HG02763 (cell line): ENCODE results near the gene FAM186B.
"Not testable (repeated sequence)": the region's sequence is repeated elsewhere in the genome, so short reads cannot be mapped to it uniquely, and the experiment has no call there.

Source experiments
- ATAC-seq: cut with Tn5 transposase; IDR thresholded peaks from one replicate; pipeline ENCODE4 v1.9.1; 2021; ENCODE audit warnings: mild to moderate bottlenecking, moderate library complexity; ENCODE audit not compliant: unreplicated experiment

The FAM186B gene

GRCh38 chr12:49605539-49605938 is at the start of gene FAM186B:
TSS of gene FAM186B (minus strand) at chr12:49605639. CDS start at chr12:49605477, 162 bp downstream.
- ATAC-seq = not testable (repeated sequence)

GRCh38 chr12:49654715-49655114 is 49.3 kb upstream of the FAM186B start:
- ATAC-seq = no peak

GRCh38 chr12:49652921-49653520 is 47.6 kb upstream of the FAM186B start:
- no peak for ATAC-seq

DNA sequence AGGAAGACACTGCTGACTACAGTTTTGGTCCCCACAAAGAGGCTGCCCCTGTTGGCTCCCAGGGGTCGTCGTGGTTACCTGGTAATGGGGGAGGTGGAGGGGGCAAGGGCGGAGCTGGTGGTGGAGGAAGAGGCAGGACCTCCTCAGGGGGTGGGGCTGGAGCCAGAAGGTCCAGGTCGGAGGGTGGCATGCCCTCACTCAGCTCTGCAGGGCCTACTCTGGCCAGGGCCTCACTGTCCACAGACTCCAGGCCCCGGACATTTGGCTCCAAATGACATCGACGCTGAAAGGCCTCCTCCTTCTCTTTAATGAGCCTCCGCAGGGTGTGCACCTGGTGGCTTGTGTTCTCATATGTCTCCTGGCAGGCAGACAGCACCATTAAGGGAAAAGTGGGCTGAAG is 46.4 kb upstream of the FAM186B start:
- no peak for ATAC-seq

- no peak for ATAC-seq
Measured at GRCh38 chr12:49649892-49650291, 44.5 kb upstream of the FAM186B start.

DNA sequence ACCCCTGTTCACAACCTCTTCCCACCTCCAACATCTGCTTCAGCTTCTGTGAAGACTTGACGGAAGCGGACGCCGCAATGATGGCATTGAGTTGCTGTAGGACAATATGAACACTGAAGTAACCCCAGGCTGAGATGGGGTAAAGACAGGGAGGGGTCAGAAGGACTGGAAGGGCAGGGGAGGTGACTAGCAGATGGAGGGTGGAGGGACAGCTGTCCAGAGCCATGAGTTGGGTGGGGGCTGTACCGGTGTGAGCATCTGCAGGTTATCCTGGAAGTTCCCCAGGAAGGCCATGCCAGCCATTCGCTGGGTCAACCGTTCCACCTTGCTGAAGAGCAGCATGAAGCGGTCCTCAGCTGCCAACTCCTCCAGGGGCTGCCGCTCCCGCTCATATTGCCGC is 44.0 kb upstream of the FAM186B start:
- ATAC-seq = no peak

DNA sequence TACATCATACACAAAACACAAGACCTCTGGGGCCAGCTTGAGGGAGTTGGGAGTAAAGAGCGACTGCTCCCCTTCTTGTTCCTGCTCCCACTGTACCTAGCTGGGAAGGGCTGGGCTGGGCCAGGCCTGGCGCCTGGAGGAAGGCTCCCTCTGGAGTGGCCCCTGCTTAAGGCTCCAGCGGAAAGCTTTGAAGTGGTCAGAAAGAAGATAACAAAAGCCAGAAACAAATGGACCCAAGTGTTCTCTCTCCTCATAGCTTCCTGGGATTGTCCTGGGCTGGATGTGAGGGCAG is 43.2 kb upstream of the FAM186B start:
- no peak for ATAC-seq

- ATAC-seq = no peak
Measured at GRCh38 chr12:49647827-49648711, 42.6 kb upstream of the FAM186B start.

DNA sequence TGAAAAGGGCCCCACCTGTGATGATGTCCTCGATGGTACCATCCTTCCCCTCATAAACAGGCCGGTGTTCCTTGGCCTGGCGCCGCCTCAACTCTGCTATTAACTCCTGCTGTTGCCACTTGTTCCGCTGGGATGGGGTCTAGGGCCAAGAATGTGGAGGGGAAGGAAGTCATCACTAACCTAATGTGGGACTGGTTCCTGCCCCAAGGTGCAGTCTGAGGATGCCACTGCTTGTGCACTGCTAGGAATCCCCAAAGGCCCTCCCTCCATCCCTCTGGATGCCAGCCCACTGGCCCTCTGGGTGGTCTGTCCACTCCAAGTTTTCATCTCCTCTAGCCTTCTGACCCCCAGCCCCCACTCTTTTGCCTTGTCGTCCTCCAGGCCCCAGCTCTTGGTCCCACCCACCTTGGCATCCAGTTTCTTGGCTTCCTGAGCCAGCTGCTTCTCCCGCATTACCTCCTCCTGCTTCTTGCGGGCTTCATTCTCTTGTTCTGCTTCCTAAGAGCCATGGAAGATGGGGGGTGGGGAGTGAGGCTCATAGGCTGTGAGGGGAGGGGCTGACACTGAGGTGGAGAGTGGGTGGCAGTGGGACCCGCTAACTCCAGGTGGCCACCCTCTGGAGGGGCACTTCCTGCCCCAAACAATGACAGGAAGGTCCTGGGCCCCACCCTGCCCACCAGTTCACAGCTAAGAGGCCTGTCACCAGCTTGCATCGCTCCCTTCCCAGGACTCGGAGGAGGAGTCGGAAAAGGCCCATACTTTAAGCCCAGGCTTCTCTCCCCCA is 41.6 kb upstream of the FAM186B start:
- no peak for ATAC-seq

DNA sequence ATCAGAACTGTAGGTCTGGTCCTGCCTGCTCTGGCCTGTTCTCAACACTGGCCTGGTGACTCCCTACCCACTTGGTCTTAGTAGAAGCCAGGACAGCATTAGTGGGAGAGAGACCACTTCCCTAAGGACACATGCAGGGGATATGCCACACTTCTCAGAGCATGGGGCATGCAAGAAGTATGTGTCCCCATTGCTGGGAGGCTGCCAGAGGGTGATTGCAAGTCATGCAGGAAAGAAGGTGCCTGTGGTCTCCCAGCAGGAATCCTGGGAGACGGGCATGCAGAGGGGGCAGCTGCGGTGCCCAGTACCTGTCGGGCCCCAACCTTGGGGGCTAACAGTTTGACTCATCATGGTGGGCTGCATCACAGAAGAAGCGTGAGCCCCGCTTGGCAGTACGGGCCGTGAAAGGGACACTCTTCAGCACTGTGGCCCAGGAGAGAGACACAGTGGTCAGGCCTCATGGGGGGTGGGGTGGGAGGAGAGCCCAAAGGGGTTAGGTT is 40.9 kb upstream of the FAM186B start:
- ATAC-seq = no peak

DNA sequence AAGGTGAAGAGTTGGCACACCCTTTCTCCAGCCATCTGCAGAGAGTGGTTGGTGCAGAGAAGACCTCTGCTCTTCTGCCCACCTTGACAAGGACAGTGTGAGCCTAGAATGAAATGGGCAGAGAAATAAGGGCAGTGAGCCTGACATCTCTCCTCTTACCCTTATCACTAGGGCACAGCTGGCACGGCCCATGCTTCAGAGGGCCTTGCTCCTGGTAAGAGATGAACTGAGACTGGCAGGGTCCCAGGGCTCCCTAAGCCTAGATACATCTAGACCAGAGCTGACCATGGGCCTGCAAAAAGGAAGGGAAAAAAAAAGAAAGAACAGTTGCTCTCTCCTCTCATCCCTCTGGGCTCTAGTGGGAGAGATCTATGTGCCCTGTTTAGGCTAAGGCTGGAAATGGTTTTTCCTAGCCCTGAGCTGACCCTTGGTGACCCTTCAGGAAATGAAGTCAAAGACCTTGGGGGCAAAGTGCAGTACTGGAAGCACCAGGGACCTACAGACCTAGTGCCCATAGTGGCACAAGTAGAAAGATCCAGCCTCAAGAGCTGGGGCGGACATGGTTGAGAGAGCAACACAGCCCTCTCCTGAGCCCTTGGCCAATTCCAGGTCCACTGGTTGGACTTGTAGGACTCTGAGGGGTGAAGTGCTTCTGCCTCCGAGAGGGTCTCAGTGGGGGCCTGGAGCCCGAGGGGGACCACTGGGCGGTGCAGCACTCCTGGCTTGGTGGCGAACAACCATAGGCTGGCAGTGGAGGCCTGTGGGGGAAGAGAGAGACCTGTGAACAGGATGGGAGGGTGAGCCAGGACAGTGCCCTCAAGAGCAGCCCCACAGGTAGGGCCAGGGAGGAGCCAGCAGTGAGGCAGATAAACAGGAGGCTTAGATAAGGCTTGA is 40.0 kb upstream of the FAM186B start:
- no peak for ATAC-seq

GRCh38 chr12:49644620-49644994 is 39.2 kb upstream of the FAM186B start:
- no peak for ATAC-seq

GRCh38 chr12:49643961-49644619 is 38.7 kb upstream of the FAM186B start:
- ATAC-seq = no peak

- ATAC-seq = no peak
Measured at GRCh38 chr12:49643135-49643534, 37.7 kb upstream of the FAM186B start.

DNA sequence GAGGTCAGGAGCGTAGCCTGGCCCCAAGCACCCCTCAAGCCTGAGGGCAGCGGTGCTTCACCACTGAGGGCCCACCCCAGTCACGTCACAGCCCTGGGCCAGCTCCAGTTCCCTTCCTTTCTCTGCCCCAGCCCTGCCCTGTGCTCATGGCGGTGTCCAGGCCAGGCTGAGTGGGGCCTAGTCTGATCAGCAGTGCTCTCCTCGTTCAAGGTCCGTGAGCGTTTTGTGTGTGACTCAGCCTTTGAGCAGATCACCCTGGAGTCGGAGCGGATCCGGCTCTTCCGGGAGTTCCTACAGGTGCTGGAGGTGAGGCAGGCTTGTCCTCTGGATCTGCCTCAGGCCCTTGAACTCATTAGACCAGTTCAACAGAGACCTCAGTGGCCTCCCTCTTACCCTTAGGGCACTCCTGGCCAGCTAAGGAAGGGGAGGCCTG is 36.9 kb upstream of the FAM186B start:
- no peak for ATAC-seq

DNA sequence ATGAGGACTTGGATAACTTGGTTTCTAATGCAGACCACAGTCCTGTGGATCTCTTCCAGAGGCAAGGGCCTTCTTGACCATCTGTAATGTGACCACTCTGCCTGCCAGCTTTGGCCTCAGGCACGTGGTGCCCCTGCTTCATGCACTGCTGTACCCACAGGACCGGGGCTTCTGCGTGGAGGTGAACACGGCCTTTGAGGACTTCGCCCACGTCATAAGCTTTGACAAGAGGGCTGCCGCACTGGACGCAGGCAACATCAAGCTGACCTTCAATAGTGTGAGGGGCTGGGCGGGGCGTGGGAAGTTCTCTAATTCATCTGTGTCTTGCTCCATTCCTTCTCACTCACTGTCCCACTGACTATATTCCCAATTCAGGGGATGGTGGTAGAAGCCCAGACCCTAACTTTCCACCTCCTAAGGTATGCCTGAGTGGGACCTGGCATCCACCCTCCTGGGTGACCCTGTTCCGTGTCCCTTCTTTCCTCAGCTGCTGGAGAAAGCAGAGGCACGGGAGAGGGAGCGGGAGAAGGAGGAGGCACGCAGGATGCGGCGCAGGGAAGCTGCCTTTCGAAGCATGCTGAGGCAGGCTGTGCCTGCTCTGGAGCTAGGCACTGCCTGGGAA is 36.4 kb upstream of the FAM186B start:
- ATAC-seq = no peak

DNA sequence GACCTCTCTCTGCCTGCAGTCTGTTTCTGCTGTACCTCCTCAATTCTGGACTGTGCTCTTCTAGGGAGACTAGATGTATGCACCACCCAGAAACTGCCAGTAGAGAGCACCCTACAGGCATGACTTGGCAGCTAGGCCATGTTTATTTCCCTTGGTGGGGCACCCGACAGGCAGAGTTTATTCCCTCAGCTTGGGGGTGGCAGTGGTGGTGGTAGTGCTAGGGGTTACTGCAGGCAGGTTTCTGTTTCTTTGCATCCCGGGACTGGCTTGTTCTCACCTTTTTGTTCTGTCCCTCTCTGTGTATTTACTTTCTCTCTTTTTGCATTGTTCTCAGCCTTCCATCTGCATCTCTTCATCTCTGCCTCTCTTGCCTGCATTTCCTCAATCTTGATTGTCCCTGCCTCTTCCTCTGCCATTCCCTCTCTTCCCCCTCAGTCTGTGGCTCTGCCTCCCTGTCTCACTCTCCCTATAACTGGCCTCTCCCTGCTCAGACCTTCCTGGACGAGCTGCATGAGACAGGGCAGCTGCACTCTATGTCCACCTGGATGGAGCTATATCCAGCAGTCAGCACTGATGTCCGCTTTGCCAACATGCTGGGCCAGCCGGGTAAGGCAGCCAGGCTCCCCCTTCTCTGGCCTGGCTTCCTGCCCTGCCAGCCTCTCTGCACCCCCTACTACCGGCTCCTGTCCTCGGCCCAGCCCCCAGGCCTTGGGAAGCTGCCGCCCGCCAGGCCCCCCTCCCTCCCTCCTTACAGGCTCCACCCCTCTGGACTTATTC is 31.7 kb upstream of the FAM186B start:
- no peak for ATAC-seq

DNA sequence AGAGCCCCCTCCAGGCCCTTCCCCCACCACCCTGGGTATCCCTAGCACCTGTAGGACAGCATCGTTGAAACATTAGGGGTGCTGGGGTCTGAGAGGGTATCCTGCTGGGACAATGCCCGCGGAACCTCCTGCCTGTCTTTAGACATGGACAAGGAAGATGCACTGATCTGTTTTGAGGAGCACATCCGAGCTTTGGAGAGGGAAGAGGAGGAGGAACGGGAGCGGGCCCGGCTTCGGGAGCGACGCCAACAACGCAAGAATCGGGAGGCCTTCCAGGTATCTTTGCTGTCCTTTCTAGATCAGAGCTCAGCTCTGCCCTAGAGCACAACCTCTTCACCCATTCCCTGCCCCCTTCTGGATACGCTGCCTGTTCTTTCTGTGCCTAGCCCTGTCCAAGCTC is 31.1 kb upstream of the FAM186B start:
- no peak for ATAC-seq

- ATAC-seq = no peak
Measured at GRCh38 chr12:49635656-49636055, 30.2 kb upstream of the FAM186B start.
